ENCODE results near the gene PIGS.

PIGS gene

GRCh38 chr17:28550858-28551257, 20.5 kb downstream of the PIGS start:
- DNase-seq (ENCODE audit: low spot score), result no peak

GRCh38 chr17:28549236-28550132, 21.8 kb downstream of the PIGS start:
- DNase-seq (ENCODE audit: low spot score), result no peak

GRCh38 chr17:28548417-28549130, 22.8 kb downstream of the PIGS start:
- no peak for DNase-seq (ENCODE audit: low spot score)

GRCh38 chr17:28547623-28548416, 23.5 kb downstream of the PIGS start:
- DNase-seq (ENCODE audit: low spot score), result peak; percentile 60

GRCh38 chr17:28547096-28547622, 24.2 kb downstream of the PIGS start:
- DNase-seq (ENCODE audit: low spot score), result no peak

- no peak for DNase-seq (ENCODE audit: low spot score)
Measured at GRCh38 chr17:28545787-28546415, 25.4 kb downstream of the PIGS start.

- no peak for DNase-seq (ENCODE audit: low spot score)
Measured at GRCh38 chr17:28545141-28545503, 26.2 kb downstream of the PIGS start.

GRCh38 chr17:28544402-28545140, 26.8 kb downstream of the PIGS start:
- DNase-seq (ENCODE audit: low spot score), result no peak

GRCh38 chr17:28541439-28541838, 29.9 kb downstream of the PIGS start:
- no peak for DNase-seq (ENCODE audit: low spot score)

- no peak for DNase-seq (ENCODE audit: low spot score)
Measured at GRCh38 chr17:28540231-28540630, 31.1 kb downstream of the PIGS start.

GRCh38 chr17:28538296-28538895, 32.9 kb downstream of the PIGS start:
- no peak for DNase-seq (ENCODE audit: low spot score)

GRCh38 chr17:28537219-28537610, 34.1 kb downstream of the PIGS start:
- no peak for DNase-seq (ENCODE audit: low spot score)

GRCh38 chr17:28536532-28537218, 34.6 kb downstream of the PIGS start:
- DNase-seq (ENCODE audit: low spot score), result no peak

- no peak for DNase-seq (ENCODE audit: low spot score)
Measured at GRCh38 chr17:28534740-28535375, 36.5 kb downstream of the PIGS start.

- no peak for DNase-seq (ENCODE audit: low spot score)
Measured at GRCh38 chr17:28533091-28533807, 38.1 kb downstream of the PIGS start.

GRCh38 chr17:28532050-28532960, 39.0 kb downstream of the PIGS start:
- no peak for DNase-seq (ENCODE audit: low spot score)

GRCh38 chr17:28530926-28531325, 40.4 kb downstream of the PIGS start:
- DNase-seq (ENCODE audit: low spot score), result no peak

- no peak for DNase-seq (ENCODE audit: low spot score)
Measured at GRCh38 chr17:28530250-28530649, 41.1 kb downstream of the PIGS start.

Data from pons (tissue), 1 donor.